GM23338 (cell line): ENCODE measurements around the gene NPHP4. TPM values are rescaled to one million over a fixed set of nuclear protein-coding genes. Genes with fewer than 3 reads are reported as not detected.

Source experiments
- ATAC-seq: fragments of 200-7000 bp; cut with Tn5 transposase; 3 replicates; pipeline ENCODE4 v1.9.1; 2020
- DNase-seq: peaks from one replicate; pipeline ENCODE4 v3.0.0-alpha.2; 2015; ENCODE audit warnings: low spot score
- H2AFZ ChIP-seq: fragments of 200-600 bp; sonication (generic); 2 replicates; pipeline ENCODE4 v1.8.0; 2016; ENCODE audit warnings: antibody characterized with exemption, mild to moderate bottlenecking, moderate library complexity
- H3F3A ChIP-seq: fragments of 200-600 bp; sonication (generic); replicated peaks from 2 replicates; pipeline ENCODE4 v1.8.0; 2017; ENCODE audit warnings: antibody characterized with exemption, mixed run types, low read depth
- H3K27ac ChIP-seq: fragments of 200-600 bp; sonication (generic); 2 replicates; pipeline ENCODE4 v1.6.1; 2016; ENCODE audit warnings: low read depth
- H3K27me3 ChIP-seq: fragments of 200-600 bp; sonication (generic); 2 replicates; pipeline ENCODE4 v1.8.0; 2016; ENCODE audit warnings: mild to moderate bottlenecking, mixed run types, moderate library complexity; ENCODE audit not compliant: insufficient read depth
- H3K36me3 ChIP-seq: fragments of 200-600 bp; sonication (generic); 2 replicates; pipeline ENCODE4 v1.8.0; 2016; ENCODE audit warnings: mild to moderate bottlenecking; ENCODE audit not compliant: insufficient read depth
- H3K4me1 ChIP-seq: fragments of 200-600 bp; sonication (generic); 2 replicates; pipeline ENCODE4 v1.8.0; 2016; ENCODE audit warnings: mild to moderate bottlenecking, moderate library complexity; ENCODE audit not compliant: insufficient read depth
- H3K4me2 ChIP-seq: fragments of 200-600 bp; sonication (generic); 2 replicates; pipeline ENCODE4 v1.7.1; 2017; ENCODE audit warnings: mixed run types
- H3K4me3 ChIP-seq: fragments of 200-600 bp; sonication (generic); 2 replicates; pipeline ENCODE4 v1.6.1; 2016; ENCODE audit warnings: mixed run types
- H3K79me2 ChIP-seq: fragments of 200-600 bp; sonication (generic); replicated peaks from 2 replicates; pipeline ENCODE4 v1.8.0; 2017; ENCODE audit warnings: mild to moderate bottlenecking; ENCODE audit not compliant: insufficient read depth
- H3K9me2 ChIP-seq: fragments of 200-600 bp; sonication (generic); 2 replicates; pipeline ENCODE4 v1.8.0; 2017; ENCODE audit not compliant: insufficient read depth
- H4K20me1 ChIP-seq: fragments of 200-600 bp; sonication (generic); replicated peaks from 2 replicates; pipeline ENCODE4 v1.8.0; 2017; ENCODE audit warnings: mild to moderate bottlenecking; ENCODE audit not compliant: insufficient read depth
- H3K27ac Mint-ChIP-seq: 2 replicates; pipeline ENCODE4 v1.8.0; 2020; ENCODE audit warnings: inconsistent platforms, mild to moderate bottlenecking, moderate library complexity, mixed read lengths
- H3K27me3 Mint-ChIP-seq: 3 replicates; pipeline ENCODE4 v1.8.0; 2022; ENCODE audit warnings: low read depth, mild to moderate bottlenecking, moderate library complexity, mixed read lengths, inconsistent platforms; ENCODE audit not compliant: insufficient read depth, poor library complexity
- H3K36me3 Mint-ChIP-seq: 3 replicates; pipeline ENCODE4 v1.8.0; 2021; ENCODE audit warnings: low read depth, mild to moderate bottlenecking, inconsistent platforms, moderate library complexity, mixed read lengths
- H3K4me1 Mint-ChIP-seq: 3 replicates; pipeline ENCODE4 v1.8.0; 2020; ENCODE audit warnings: mild to moderate bottlenecking, inconsistent platforms, mixed read lengths
- H3K4me3 Mint-ChIP-seq: 3 replicates; pipeline ENCODE4 v1.8.0; 2021; ENCODE audit warnings: moderate library complexity, mild to moderate bottlenecking, inconsistent platforms, mixed read lengths
- H3K9me3 Mint-ChIP-seq: 3 replicates; pipeline ENCODE4 v1.8.0; 2020; ENCODE audit warnings: moderate library complexity, mild to moderate bottlenecking, inconsistent platforms, mixed read lengths
- CREB1 ChIP-seq: fragments of 250-450 bp; sonication (Bioruptor Pico); IDR thresholded peaks from 2 replicates; pipeline ENCODE4 v1.5.0; 2020; ENCODE audit warnings: low read depth, mild to moderate bottlenecking, moderate library complexity
- ETS1 ChIP-seq: IDR thresholded peaks from 2 replicates; pipeline ENCODE4 v1.6.1; 2016; ENCODE audit warnings: antibody characterized with exemption
- EZH2 ChIP-seq: fragments of 200-600 bp; sonication (generic); IDR thresholded peaks from one replicate; pipeline ENCODE4 v1.8.0; 2017; ENCODE audit warnings: antibody characterized with exemption, mild to moderate bottlenecking, low read depth; ENCODE audit not compliant: unreplicated experiment
- EZH2phosphoT487 ChIP-seq: fragments of 200-600 bp; sonication (generic); IDR thresholded peaks from one replicate; pipeline ENCODE4 v1.8.1; 2018; ENCODE audit warnings: antibody characterized with exemption; ENCODE audit not compliant: unreplicated experiment
- JUNB ChIP-seq: IDR thresholded peaks from one replicate; pipeline ENCODE4 v1.6.1; 2016; ENCODE audit warnings: antibody characterized with exemption; ENCODE audit not compliant: unreplicated experiment
- NANOG ChIP-seq: IDR thresholded peaks from 2 replicates; pipeline ENCODE4 v1.6.1; 2016; ENCODE audit warnings: antibody characterized with exemption, borderline replicate concordance
- POLR2AphosphoS5 ChIP-seq: IDR thresholded peaks from 2 replicates; pipeline ENCODE4 v1.6.1; 2016; ENCODE audit warnings: antibody characterized with exemption, low read depth
- REST ChIP-seq: IDR thresholded peaks from one replicate; pipeline ENCODE4 v1.6.1; 2018; ENCODE audit warnings: antibody characterized with exemption; ENCODE audit not compliant: unreplicated experiment
- STAT1 ChIP-seq: IDR thresholded peaks from one replicate; pipeline ENCODE4 v1.6.1; 2016; ENCODE audit warnings: antibody characterized with exemption; ENCODE audit not compliant: unreplicated experiment
- ZNF114 ChIP-seq: fragments of 250-450 bp; sonication (Bioruptor Pico); IDR thresholded peaks from 2 replicates; pipeline ENCODE4 v1.5.0; 2020; ENCODE audit warnings: mild to moderate bottlenecking, moderate library complexity
- ZNF331 ChIP-seq: fragments of 250-450 bp; sonication (Bioruptor Pico); IDR thresholded peaks from 2 replicates; pipeline ENCODE4 v1.5.0; 2020; ENCODE audit warnings: low read depth, mild to moderate bottlenecking, moderate library complexity
- ZNF462 ChIP-seq: fragments of 250-450 bp; sonication (Bioruptor Pico); IDR thresholded peaks from 2 replicates; pipeline ENCODE4 v1.5.0; 2020; ENCODE audit warnings: mild to moderate bottlenecking, moderate library complexity
- polyA plus RNA-seq: library from polyadenylated mRNA; unstranded; fragments of >200 nt; fragmentation: Nextera tagmentation; extraction: Ambion mirVana; gene quantifications from 2 replicates; pipeline ENCODE4 v1.2.1, GENCODE V29; 2016
- total RNA-seq: library from RNA; depleted of rRNA; stranded (reverse); fragments of >200 nt; shearing (Covaris generic); gene quantifications from 2 replicates; pipeline ENCODE4 v1.2.3, GENCODE V29; 2014

Gene NPHP4
- total and polyA plus RNA-seq, 2 experiments from 2014 or later, result 2.5 to 12.4 TPM

GRCh38 chr1:5906966-5907365 is 85.3 kb downstream of the NPHP4 start:
- no peaks in the 10 kb centered on the region for H3F3A ChIP-seq
- DNase-seq (no peak), ATAC-seq (no peak)

GRCh38 chr1:5906116-5906515 is 86.1 kb downstream of the NPHP4 start:
- no peak overlapping the region for H3K27ac Mint-ChIP-seq
- peaks cover 11% of the 10 kb centered on the region for H3K27me3 Mint-ChIP-seq
- H3K4me1 Mint-ChIP-seq, result peaks cover 15% of the 10 kb centered on the region
- Histone ChIP-seq H3K9me2 (no peaks in the 10 kb centered on the region; the same call in 1 of the 2 replicates), H3K27me3 (no peaks in the 10 kb centered on the region), H4K20me1 (no peaks in the 10 kb centered on the region), H2AFZ (no peak overlapping the region), H3K79me2 (no peaks in the 10 kb centered on the region), H3K4me1 (peaks cover 10% of the 10 kb centered on the region), H3K36me3 (no peaks in the 10 kb centered on the region), H3K27ac (no peak overlapping the region), H3F3A (no peaks in the 10 kb centered on the region), H3K4me3 (no peak overlapping the region), H3K4me2 (no peak overlapping the region)
- no peak for DNase-seq
- peaks cover 9% of the 10 kb centered on the region for H3K36me3 Mint-ChIP-seq
- no peak for ATAC-seq
- H3K9me3 Mint-ChIP-seq, result no peaks in the 10 kb centered on the region
- no peak overlapping the region for H3K4me3 Mint-ChIP-seq
- no peak for TF ChIP-seq ETS1
- no peak for TF ChIP-seq JUNB
- no peak for TF ChIP-seq ZNF331 (CRISPR knock-in tag)
- TF ChIP-seq CREB1 (CRISPR knock-in tag), result no peak
- no peak for TF ChIP-seq ZNF462
- no peak for TF ChIP-seq NANOG
- TF ChIP-seq EZH2phosphoT487, result no peak
- TF ChIP-seq STAT1, result no peak
- TF ChIP-seq REST, result no peak
- TF ChIP-seq EZH2, result no peak

More at GRCh38 chr1:5906966-5907365, 85.3 kb downstream of the NPHP4 start:
- Histone ChIP-seq H2AFZ (no peak overlapping the region), H3K27ac (no peak overlapping the region), H3K9me2 (no peaks in the 10 kb centered on the region), H3K4me2 (no peak overlapping the region), H4K20me1 (no peaks in the 10 kb centered on the region), H3K27me3 (no peaks in the 10 kb centered on the region), H3K4me1 (peaks cover 2% of the 10 kb centered on the region; the same call in 1 of the 2 replicates), H3K4me3 (no peak overlapping the region), H3K36me3 (no peaks in the 10 kb centered on the region), H3K79me2 (no peaks in the 10 kb centered on the region)
- H3K4me3 Mint-ChIP-seq, result no peak overlapping the region
- no peaks in the 10 kb centered on the region for H3K9me3 Mint-ChIP-seq
- H3K27ac Mint-ChIP-seq, result no peak overlapping the region
- peaks cover 3% of the 10 kb centered on the region; the same call in 1 of the 3 replicates for H3K36me3 Mint-ChIP-seq
- peaks cover 12% of the 10 kb centered on the region for H3K4me1 Mint-ChIP-seq
- no peak for TF ChIP-seq NANOG
- no peak for TF ChIP-seq POLR2AphosphoS5
- TF ChIP-seq ZNF114, result no peak
- no peak for TF ChIP-seq ZNF331 (CRISPR knock-in tag)
- TF ChIP-seq EZH2phosphoT487, result no peak
- no peak for TF ChIP-seq STAT1
- no peak for TF ChIP-seq JUNB
- peaks cover 10% of the 10 kb centered on the region for H3K27me3 Mint-ChIP-seq
